ENCODE measurements around the gene RELA.

The RELA gene

DNA sequence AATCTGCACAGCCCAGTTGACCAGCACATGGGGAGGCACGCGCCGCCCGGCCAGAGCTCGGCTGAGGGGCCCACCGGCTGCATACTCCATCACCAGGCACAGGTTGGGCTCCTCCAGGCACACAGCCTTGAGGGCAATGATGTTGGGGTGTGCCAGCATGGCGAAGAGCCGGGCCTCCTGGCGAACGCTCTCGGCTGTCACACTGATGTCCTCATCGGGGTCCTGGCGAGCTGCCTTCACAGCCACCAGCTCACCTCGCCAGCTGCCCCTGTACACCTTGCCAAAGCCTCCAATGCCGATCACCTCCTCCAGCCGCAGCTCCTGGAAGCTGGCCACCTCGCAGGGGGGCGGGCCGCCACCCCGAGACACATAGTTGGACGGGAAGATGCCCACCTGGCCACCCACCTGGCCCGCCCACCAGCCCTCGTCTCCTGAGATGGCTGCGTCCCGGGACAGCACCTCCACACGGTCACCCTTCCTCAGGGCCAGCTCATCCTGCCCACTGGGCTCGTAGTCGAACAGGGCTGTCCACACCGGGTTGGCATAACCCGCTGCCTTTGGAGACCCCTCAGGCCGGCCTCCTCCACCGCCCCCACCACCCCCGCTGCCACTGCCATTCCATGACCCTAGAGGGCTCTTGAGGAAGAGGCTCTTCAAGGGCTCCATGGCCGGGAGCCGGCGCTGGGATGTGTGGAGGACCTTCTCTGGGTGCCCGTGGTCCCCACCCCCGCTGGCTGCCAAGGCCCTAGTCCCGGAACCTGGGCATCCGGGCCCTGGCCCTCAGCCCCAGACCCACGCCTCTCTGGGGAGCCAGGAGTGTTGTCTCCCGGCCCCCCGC, 49.4 kb downstream of the RELA start:
- DNase-seq (ENCODE audit: low spot score) = peak; percentile 25

DNA sequence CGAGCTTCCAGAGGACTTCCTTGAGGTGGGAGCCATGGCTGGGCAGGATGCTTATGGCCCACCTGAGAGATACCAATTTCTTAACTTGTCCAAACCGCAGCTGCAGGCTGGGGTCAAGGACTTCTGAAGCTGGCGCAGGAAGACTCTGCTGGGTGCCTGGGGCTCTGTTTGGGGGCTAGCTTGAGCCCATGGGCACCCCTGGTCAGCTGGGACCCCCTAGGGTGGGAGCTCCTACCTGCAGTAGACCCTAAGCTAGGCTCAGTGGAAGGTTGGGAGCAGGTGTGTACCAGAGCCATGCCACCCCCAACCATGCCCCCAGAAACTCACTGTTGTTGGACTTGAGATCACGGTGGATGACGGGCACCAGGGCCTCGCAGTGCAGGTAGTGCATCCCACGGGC, 50.0 kb downstream of the RELA start:
- peak; percentile 19 for DNase-seq (ENCODE audit: low spot score)

DNA sequence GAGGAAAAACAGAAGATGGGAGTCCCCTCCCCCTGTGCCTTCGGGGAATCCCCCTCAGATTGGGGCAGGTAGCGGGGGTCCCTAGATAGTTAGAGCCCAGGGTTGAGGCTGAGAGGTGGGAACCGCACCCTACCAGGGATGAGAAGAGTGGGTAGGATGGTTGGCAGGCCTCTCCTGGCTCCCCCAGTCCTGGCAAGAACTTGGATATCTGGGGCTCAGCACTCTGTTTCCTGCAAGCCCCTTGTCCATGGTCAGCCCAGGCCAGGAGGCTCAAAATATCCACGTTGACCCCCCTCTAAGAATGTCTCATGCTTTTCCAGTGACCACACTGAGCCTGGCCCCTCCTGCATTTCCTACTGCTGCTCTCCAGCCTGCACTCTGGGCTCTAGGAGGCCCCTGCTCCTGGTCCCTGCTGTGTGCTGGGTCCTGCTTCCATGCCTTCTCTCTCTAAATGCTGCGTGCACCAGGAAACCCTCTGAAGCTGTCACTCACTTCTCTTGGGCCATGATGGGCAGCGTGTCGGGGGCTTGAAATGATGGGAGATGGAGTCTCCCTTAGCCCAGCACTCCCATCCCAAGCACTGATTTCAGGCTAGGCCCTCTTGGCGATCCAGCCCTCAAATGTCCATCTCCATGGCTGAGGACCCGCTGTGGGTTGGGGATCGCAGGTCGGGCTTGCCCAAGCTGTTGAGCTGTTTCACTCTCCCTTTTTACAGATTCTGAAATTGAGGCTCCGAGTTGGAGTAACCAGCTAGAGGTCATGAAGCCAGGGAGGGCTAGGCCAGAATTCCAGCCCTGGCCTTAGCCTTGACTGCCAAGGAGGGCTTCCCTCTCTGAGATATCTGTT, 50.7 kb downstream of the RELA start:
- DNase-seq (ENCODE audit: low spot score) = peak; percentile 37

DNA sequence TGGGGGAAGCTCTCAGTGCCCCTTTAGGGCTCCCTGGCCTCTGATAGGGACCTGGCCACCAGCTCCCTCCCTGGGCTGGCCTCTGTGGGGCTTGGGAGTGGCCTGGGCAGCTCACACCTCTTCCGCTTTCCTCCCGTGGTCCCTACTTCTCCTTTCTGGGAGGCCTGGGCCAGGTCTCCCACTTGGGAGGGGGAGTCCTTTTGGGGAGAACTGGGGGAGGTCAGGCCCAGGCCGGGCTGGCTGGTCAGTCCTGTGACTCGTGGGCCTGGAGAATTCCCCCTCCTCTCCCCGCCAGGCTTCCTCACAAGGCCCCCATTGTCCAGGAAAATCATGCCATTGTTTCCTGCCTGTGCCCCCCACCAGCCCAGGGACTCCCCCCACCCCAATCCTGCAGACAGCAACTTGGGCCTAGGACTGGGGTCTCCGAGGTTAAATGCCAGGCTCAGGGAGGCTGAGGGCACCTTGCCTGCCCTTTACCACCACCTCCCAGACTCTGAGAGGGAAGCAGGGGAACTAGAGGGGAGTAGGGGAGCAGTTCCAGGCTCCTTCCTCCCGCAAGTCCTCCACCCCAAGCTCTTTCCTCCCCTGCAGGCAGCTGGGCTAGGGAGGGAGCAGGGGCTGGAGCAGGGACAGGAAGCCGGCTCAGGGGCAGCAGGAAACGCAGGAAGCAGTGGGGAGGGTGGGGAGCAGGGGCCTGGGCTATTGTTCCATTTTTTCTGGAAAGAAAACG, 51.5 kb downstream of the RELA start:
- peak; percentile 93 for DNase-seq (ENCODE audit: low spot score)

DNA sequence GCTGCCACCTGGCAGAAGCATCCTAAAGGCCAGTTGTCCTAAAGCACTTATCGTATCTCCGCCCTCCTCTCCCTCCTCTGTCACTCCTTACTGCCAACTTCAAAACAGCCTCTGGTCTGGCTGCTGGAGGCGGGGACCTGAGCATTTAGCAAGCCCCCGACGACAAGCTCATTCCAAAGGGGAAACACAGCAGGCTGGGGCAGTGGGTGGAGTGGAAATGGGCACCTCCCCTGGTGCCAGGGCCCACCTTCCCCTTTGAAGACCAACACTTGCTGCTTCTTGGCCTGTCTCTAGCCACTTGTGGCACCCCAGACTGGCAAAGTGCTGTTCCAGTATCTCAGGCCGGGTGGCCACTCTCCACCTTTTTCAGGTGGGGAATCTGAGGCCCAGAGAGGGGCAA, 52.3 kb downstream of the RELA start:
- DNase-seq (ENCODE audit: low spot score) = peak; percentile 55

DNA sequence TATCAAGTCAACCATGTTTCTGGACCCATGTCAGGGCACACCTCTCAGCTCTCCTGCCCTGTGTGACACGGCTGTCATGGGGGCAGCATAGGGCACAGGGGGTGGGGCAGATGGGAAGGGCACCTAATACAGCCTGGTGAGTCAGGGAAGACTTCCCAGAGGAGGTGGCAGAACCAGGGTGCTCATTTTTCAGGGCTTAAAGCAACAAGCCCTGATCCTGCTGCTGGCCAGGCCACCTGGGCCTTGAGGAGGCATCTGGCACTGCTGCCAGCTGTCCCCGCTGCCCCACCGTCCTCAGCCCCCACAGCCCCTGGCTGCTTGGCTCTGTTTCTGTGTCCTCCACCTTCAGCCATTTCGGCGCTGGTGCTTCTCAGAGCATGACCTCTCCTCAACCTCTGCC, 53.1 kb downstream of the RELA start:
- no peak for DNase-seq (ENCODE audit: low spot score)

DNA sequence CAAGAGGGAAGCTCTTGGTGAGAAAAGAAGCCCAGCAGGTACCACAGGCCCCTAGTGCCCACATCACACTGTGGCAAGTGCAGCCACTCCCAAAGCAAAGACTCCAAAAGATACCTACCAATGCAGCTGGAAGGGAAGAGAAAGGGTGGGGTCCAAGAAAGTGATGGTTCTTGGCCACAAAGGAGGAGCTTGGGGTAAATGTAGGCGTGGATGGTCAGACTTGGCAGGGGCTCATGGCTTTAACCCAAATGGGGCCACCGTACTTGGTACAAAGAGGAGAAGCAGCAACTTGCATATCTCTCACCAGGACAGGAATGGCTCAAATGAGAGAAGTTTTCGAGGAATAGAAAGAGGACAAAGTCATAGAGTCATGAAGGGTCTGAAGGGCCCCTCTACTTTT, 53.5 kb downstream of the RELA start:
- DNase-seq (ENCODE audit: low spot score) = peak; percentile 21

DNA sequence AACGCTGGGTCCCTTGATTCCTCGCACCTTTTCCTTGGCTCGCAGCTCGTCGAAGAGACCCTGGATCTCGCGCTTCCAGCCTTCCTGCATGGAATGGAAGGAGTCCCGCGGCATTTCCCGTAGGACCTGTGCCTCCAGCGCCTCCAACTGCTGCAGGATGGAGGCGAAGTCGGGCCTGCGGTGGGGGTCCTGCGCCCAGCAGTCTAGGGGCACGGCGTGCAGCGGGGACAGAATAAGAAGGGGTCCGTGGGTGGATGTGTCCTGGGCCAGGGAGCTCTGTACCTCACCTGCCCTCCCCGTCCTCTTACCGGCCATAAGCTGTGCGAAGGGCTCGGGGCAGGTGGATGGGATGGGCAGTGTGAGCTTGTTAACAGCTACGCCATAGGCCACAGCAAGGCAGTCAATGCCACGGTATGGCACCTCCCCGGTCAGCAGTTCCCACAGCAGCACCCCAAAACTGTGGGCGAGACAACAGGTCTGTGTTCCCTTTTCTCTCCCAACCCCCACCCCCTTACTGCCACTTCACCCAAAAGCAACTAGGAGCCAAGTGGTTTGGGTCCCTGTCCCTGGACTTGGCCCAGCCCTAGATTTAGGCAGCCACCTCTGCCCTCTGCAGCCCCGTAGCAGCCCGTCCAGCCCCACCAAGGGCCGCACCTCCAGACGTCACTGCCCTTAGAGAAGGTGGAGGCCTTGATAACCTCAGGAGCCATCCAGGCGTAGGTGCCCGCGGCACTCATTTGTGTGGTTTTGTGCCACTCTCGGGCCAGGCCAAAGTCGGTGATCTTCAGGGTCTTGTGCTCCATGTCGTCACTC, 54.9 kb downstream of the RELA start:
- no peak for DNase-seq (ENCODE audit: low spot score)

DNA sequence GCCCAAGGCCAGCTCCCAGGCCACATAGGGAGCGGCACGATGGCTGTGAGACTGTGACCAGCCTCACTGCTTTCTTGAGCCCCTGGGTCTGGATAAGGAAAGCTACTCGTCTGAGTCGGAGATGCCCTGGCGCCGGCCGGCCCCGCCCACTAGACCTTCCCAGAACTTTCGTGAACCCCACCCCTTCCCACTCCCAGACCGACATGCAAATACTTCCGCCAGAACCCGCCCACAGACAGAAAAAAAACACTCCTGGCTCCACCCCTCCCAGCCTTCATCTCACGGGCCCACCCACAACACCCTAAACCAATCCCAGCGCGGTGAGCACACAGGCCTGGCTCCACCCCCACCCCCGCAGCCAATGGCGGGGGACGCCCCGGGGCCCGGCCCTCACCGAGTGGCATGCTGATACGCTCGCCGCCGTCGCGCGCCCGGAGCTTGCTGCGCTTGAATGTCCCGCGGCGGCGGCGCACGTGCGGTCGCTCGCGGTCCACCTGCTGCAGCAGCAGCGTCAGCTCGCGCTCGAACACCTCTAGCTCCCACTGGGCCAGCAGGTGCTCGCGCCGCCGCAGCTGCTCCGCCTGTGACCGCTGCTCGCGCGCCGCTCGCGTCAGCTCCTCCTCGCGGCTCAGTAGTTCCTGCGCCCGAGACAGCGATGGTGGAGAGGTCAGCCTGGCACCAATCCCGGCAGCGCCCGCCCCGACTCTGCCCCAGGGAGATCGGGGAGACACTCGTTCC, 55.7 kb downstream of the RELA start:
- DNase-seq (ENCODE audit: low spot score) = peak; percentile 95

DNA sequence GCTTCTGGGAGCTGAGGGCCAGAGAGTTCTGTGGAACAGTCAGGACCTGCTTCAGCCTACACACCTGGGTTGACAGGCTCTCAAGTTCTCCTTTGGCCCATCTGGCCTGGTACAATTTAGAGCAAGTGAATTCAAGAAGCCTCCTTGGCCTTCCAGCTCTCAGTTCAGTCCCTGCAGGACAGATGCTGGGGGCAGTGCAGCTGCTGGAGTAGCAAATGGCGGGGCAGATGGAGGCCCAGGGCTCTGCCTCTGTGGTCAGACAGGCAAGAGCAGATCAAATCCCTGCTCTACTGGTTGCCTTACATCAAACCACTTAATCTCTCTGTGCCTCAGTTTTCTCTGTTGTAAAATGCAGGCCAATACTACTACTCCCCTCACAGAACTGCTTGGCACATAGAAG, 58.5 kb downstream of the RELA start:
- DNase-seq (ENCODE audit: low spot score) = no peak

All from pons (tissue), 1 donor.